ENCODE data around the gene DYRK3.

DNA sequence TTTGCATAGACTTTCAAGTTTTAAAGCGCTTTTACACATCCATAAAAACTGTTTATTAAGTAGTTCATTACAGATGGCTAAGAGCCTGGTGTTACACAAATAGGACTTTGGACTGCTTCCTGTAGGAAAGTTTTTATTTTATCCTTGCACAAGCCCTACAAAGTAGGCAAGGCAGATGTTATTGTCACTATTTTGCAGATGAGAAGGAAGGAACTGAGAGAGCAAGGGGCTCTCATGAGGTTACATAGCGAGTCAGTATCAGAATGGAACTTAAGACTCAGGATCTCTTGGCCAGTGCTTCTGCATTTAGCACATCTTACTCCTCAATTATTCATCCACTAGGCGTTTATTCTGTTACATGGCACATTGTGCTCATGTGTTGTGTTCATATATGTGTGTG lies 46.8 kb downstream of the DYRK3 start:
- no peak for TF ChIP-seq POLR2A (IDR thresholded peaks at IDR 0.05)
- TF ChIP-seq, protein P1, sequence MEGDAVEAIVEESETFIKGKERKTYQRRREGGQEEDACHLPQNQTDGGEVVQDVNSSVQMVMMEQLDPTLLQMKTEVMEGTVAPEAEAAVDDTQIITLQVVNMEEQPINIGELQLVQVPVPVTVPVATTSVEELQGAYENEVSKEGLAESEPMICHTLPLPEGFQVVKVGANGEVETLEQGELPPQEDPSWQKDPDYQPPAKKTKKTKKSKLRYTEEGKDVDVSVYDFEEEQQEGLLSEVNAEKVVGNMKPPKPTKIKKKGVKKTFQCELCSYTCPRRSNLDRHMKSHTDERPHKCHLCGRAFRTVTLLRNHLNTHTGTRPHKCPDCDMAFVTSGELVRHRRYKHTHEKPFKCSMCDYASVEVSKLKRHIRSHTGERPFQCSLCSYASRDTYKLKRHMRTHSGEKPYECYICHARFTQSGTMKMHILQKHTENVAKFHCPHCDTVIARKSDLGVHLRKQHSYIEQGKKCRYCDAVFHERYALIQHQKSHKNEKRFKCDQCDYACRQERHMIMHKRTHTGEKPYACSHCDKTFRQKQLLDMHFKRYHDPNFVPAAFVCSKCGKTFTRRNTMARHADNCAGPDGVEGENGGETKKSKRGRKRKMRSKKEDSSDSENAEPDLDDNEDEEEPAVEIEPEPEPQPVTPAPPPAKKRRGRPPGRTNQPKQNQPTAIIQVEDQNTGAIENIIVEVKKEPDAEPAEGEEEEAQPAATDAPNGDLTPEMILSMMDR (IDR thresholded peaks at IDR 0.05) = no peak

Measured in thyroid gland (tissue), 4 donors.